A549 (cell line): ENCODE results near the gene SPOP. TPM values are rescaled to one million over a fixed set of nuclear protein-coding genes. Genes with fewer than 3 reads are reported as not detected.

ENCODE experiments used
- ATAC-seq, 2 experiments: fragments of 200-7000 bp in 1 of 2; fragments of >200 bp in 1 of 2; cut with Nextera tagmentation in 1 of 2; cut with Tn5 transposase in 1 of 2; 3 replicates each; pipeline versions ENCODE4 v1.8.0 to v1.9.1; 2018 to 2020; ENCODE audit warnings: mild to moderate bottlenecking in 1 of 2, moderate library complexity in 1 of 2
- CTCF ChIA-PET: fragments of 300-600 bp; sonication (Branson Sonifier 250); formaldehyde crosslinking; extraction: SDS; loops from one replicate; lab custom pipeline; 2021; ENCODE audit warnings: antibody characterized with exemption, inconsistent platforms; lab: Yijun Ruan, JAX
- POLR2A ChIA-PET: fragments of 350-600 bp; formaldehyde crosslinking; extraction: SDS; loops from one replicate; lab custom pipeline; 2021; ENCODE audit warnings: antibody characterized with exemption, inconsistent platforms; lab: Yijun Ruan, JAX
- DNase-seq, 2 experiments: peaks; one replicate each; pipeline versions ENCODE4 v3.0.0 to v3.0.0-alpha.2; 2011 to 2016; ENCODE audit warnings: low read depth in 1 of 2, low spot score in 1 of 2
- FAIRE-seq: peaks from 2 replicates; lab custom pipeline; 2011; peaks lifted over from hg19 to GRCh38; lab: Jason Lieb, UNC
- H3K27ac ChIP-seq, 2 experiments: fragments of >200 bp; sonication (Bioruptor Twin); formaldehyde crosslinking; 3 replicates each; pipeline ENCODE4 v1.5.1; 2016 to 2017
- H3K4me1 ChIP-seq: fragments of >200 bp; sonication (Bioruptor Twin); formaldehyde crosslinking; 3 replicates; pipeline ENCODE4 v1.6.1; 2016
- H3K4me2 ChIP-seq: fragments of >200 bp; sonication (Bioruptor Twin); formaldehyde crosslinking; 3 replicates; pipeline ENCODE4 v1.6.1; 2016
- H3K4me3 ChIP-seq: fragments of >200 bp; sonication (Bioruptor Twin); formaldehyde crosslinking; 3 replicates; pipeline ENCODE4 v1.5.1; 2016
- H3K9me3 ChIP-seq: fragments of >200 bp; sonication (Bioruptor Twin); formaldehyde crosslinking; 3 replicates; pipeline ENCODE4 v1.6.1; 2016
- BCL3 ChIP-seq: fragments of >200 bp; sonication (Bioruptor Twin); formaldehyde crosslinking; IDR thresholded peaks from 3 replicates; pipeline ENCODE4 v1.6.1; 2016
- BHLHE40 ChIP-seq: IDR thresholded peaks from 2 replicates; pipeline ENCODE4 v1.6.1; 2012; ENCODE audit warnings: low read depth, low read length, inconsistent platforms
- ESRRA ChIP-seq: fragments of 150-350 bp; IDR thresholded peaks from 2 replicates; pipeline ENCODE4 v1.6.1; 2014; ENCODE audit warnings: mild to moderate bottlenecking, low read length, borderline replicate concordance
- FOSB ChIP-seq: fragments of 250-450 bp; sonication (Bioruptor Pico); IDR thresholded peaks from 2 replicates; pipeline ENCODE4 v1.5.0; 2020; ENCODE audit warnings: mild to moderate bottlenecking, moderate library complexity
- FOSL2 ChIP-seq, 2 experiments: fragments of 450-650 bp in 1 of 2; fragments of >200 bp in 1 of 2; sonication (Bioruptor Twin) in 1 of 2; formaldehyde crosslinking; IDR thresholded peaks; 2 replicates each; pipeline versions ENCODE4 v1.5.0 to v1.6.1; 2016 to 2020; ENCODE audit warnings: mild to moderate bottlenecking in 1 of 2, moderate library complexity in 1 of 2
- JUNB ChIP-seq: fragments of >200 bp; sonication (Bioruptor Twin); formaldehyde crosslinking; IDR thresholded peaks from 2 replicates; pipeline ENCODE4 v1.6.1; 2016
- KDM5A ChIP-seq: fragments of 200-600 bp; sonication (generic); IDR thresholded peaks from 2 replicates; pipeline ENCODE4 v1.6.1; 2016; ENCODE audit warnings: antibody characterized with exemption, mild to moderate bottlenecking
- MAFK ChIP-seq: fragments of 450-650 bp; IDR thresholded peaks from 2 replicates; pipeline ENCODE4 v1.6.1; 2014; ENCODE audit not compliant: partially characterized antibody
- NFE2L2 ChIP-seq: fragments of 150-350 bp; conservative IDR thresholded peaks from 2 replicates; pipeline ENCODE4 v1.6.1; 2014; ENCODE audit warnings: low read length
- NPAS2 ChIP-seq: fragments of 250-450 bp; sonication (Bioruptor Pico); IDR thresholded peaks from 2 replicates; pipeline ENCODE4 v1.8.0; 2022; ENCODE audit warnings: mild to moderate bottlenecking, moderate library complexity, borderline replicate concordance
- NR3C1 ChIP-seq: fragments of >200 bp; sonication (Bioruptor Twin); formaldehyde crosslinking; IDR thresholded peaks from 3 replicates; pipeline ENCODE4 v1.6.1; 2017
- POLR2A ChIP-seq: IDR thresholded peaks from 2 replicates; pipeline ENCODE4 v1.6.1; 2012; ENCODE audit warnings: mild to moderate bottlenecking, low read length
- RAD21 ChIP-seq, 2 experiments: fragments of >200 bp in 1 of 2; sonication (Bioruptor Twin) in 1 of 2; formaldehyde crosslinking in 1 of 2; IDR thresholded peaks in 1 of 2; conservative IDR thresholded peaks in 1 of 2; 2 replicates in 1 of 2; 3 replicates in 1 of 2; pipeline ENCODE4 v1.6.1; 2012 to 2018; ENCODE audit warnings: inconsistent platforms in 1 of 2
- RCOR1 ChIP-seq: fragments of 150-350 bp; IDR thresholded peaks from 2 replicates; pipeline ENCODE4 v1.6.1; 2014; ENCODE audit warnings: antibody characterized with exemption, low read length, low read depth
- RFX5 ChIP-seq: fragments of 450-650 bp; IDR thresholded peaks from 2 replicates; pipeline ENCODE4 v1.7.1; 2014; ENCODE audit warnings: antibody characterized with exemption, mild to moderate bottlenecking, moderate library complexity
- ZC3H11A ChIP-seq: fragments of 450-650 bp; IDR thresholded peaks from 2 replicates; pipeline ENCODE4 v1.6.1; 2014; ENCODE audit warnings: antibody characterized with exemption, mild to moderate bottlenecking
- WGBS: methylation state at CpG from one replicate; pipeline ENCODE4 v1.1.6; 2017; ENCODE audit errors: missing lambda C conversion rate; 5-methylcytosine and 5-hydroxymethylcytosine counted together
- polyA plus RNA-seq, 4 experiments: library from polyadenylated mRNA; depleted of rRNA in 3 of 4; stranded (reverse); fragments of >200 nt; fragmentation: RNase III in 1 of 4; extraction: RNeasy Plus Mini Kit Qiagen cat#74134 plus additional on column Dnase treatment in 1 of 4; gene quantifications; 2 replicates in 3 of 4; 3 replicates in 1 of 4; pipeline ENCODE4 v1.2.3, GENCODE V29; 2011 to 2017
- TF ChIP-seq, protein P1 (sequence below): fragments of 450-650 bp; IDR thresholded peaks from 2 replicates; pipeline ENCODE4 v1.6.1; 2014; ENCODE audit warnings: antibody characterized with exemption
- TF ChIP-seq, protein P2 (sequence below): IDR thresholded peaks from 2 replicates; pipeline ENCODE4 v1.6.1; 2012; ENCODE audit warnings: low read depth, borderline replicate concordance
- TF ChIP-seq, protein P3 (sequence below): IDR thresholded peaks from 2 replicates; pipeline ENCODE4 v1.6.1; 2012
- TF ChIP-seq, protein P4 (sequence below): fragments of >200 bp; sonication (Bioruptor Twin); formaldehyde crosslinking; IDR thresholded peaks from 2 replicates; pipeline ENCODE4 v1.6.1; 2016

Gene SPOP
- polyA plus RNA-seq, 2 of the 4 experiments (the other 2 are of a cell fraction): 49.5 to 57.2 TPM

GRCh38 chr17:49634485-49634860 lies 43.4 kb downstream of the SPOP start (continued):
- TF ChIP-seq ZC3H11A: no peak
- TF ChIP-seq, protein P1, sequence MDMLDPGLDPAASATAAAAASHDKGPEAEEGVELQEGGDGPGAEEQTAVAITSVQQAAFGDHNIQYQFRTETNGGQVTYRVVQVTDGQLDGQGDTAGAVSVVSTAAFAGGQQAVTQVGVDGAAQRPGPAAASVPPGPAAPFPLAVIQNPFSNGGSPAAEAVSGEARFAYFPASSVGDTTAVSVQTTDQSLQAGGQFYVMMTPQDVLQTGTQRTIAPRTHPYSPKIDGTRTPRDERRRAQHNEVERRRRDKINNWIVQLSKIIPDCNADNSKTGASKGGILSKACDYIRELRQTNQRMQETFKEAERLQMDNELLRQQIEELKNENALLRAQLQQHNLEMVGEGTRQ: no peak
- TF ChIP-seq, protein P2, sequence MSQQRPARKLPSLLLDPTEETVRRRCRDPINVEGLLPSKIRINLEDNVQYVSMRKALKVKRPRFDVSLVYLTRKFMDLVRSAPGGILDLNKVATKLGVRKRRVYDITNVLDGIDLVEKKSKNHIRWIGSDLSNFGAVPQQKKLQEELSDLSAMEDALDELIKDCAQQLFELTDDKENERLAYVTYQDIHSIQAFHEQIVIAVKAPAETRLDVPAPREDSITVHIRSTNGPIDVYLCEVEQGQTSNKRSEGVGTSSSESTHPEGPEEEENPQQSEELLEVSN: no peak
- no peak for TF ChIP-seq KDM5A
- TF ChIP-seq NPAS2 (CRISPR knock-in tag): no peak

GRCh38 chr17:49633762-49634484 lies 44.0 kb downstream of the SPOP start:
- H3K9me3 ChIP-seq: no peaks in the 10 kb centered on the region
- H3K27ac ChIP-seq: no peak overlapping the region
- POLR2A ChIA-PET: no interaction called here
- no peak overlapping the region for H3K4me3 ChIP-seq
- TF ChIP-seq BHLHE40: no peak
- no peak for TF ChIP-seq NFE2L2
- TF ChIP-seq RCOR1: no peak
- TF ChIP-seq RFX5: no peak
- no peak for TF ChIP-seq MAFK
- peaks cover 20% of the 10 kb centered on the region for H3K4me1 ChIP-seq
- H3K4me2 ChIP-seq: no peak overlapping the region
- FAIRE-seq (no peak), DNase-seq (no peak), ATAC-seq (no peak)
- 89% methylated on average over 4 of the region's 4 CpGs for WGBS
- CTCF ChIA-PET: interaction anchor here (0.9 to 4.0 kb wide), 4 partner anchors 11 to 364 kb away, joined by 3 to 12 read pairs (median 4); no protein-coding TSS in a partner anchor

GRCh38 chr17:49633250-49633649 lies 44.6 kb downstream of the SPOP start:
- FAIRE-seq (no peak), ATAC-seq (no peak), DNase-seq (no peak)
- WGBS: 78% methylated on average over 2 of the region's 2 CpGs
- Histone ChIP-seq H3K27ac (no peak overlapping the region), H3K4me3 (no peak overlapping the region), H3K4me2 (no peak overlapping the region), H3K9me3 (no peaks in the 10 kb centered on the region), H3K4me1 (peaks cover 20% of the 10 kb centered on the region)
- CTCF ChIA-PET: interaction anchor here (0.9 to 4.0 kb wide), 8 partner anchors 11 to 364 kb away, joined by 3 to 12 read pairs (median 4); partner anchors contain the start of gene NXPH3
- POLR2A ChIA-PET: no interaction called here
- TF ChIP-seq FOSL2 (IDR thresholded peaks at IDR 0.05) (no peak), FOSL2 (CRISPR knock-in tag; IDR thresholded peaks at IDR 0.05) (no peak), FOSB (CRISPR knock-in tag) (no peak), NR3C1 (no peak), RAD21 (conservative IDR thresholded peaks at IDR 0.05 in 1 of 2, IDR thresholded peaks at IDR 0.05 in 1 of 2) (no peak), JUNB (no peak), KDM5A (no peak), ESRRA (no peak), POLR2A (no peak), BCL3 (no peak)
- TF ChIP-seq, protein P3, sequence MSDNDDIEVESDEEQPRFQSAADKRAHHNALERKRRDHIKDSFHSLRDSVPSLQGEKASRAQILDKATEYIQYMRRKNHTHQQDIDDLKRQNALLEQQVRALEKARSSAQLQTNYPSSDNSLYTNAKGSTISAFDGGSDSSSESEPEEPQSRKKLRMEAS: no peak
- TF ChIP-seq, protein P4, sequence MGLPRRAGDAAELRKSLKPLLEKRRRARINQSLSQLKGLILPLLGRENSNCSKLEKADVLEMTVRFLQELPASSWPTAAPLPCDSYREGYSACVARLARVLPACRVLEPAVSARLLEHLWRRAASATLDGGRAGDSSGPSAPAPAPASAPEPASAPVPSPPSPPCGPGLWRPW: no peak
